Astrocyte (in vitro differentiated cells and primary cell): Measurements from ENCODE around the gene HOXD10.

Source experiments
- CTCF ChIP-seq: IDR thresholded peaks from 2 replicates; pipeline ENCODE4 v1.5.1; 2011; ENCODE audit warnings: low read depth, mild to moderate bottlenecking, inconsistent platforms, low read length, moderate library complexity; ENCODE audit not compliant: insufficient read depth
- EZH2 ChIP-seq: IDR thresholded peaks from 2 replicates; pipeline ENCODE4 v1.6.1; 2012; ENCODE audit warnings: mild to moderate bottlenecking, low read length, inconsistent platforms; ENCODE audit not compliant: insufficient read depth

DNA sequence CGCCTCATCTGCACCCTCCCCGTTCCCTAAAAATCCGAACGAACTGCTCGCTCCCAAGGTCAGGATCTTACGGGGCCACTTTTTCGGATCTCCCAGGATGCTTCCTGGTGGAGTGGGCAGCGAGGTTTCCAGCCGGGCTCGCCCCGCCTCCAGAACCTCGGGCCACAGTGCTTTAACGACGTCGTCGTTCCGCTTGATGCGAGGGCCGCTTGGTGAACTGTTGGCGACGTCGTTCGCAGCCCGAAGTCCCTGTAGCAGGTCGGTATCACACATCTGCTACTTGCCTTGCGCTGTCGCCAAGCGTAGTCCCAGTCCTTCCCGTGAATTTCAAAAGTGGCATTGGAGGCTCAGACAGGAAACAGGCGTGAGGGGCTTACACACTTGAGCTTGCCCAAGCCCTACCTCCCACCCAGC lies 48.2 kb upstream of the HOXD10 start:
- TF ChIP-seq EZH2 (peak; percentile 3), CTCF (no peak)
